Measurements from ENCODE around the gene PTPRG.

- no peak for TF ChIP-seq EZH2 (IDR thresholded peaks at IDR 0.05; ENCODE audit: low read length, missing control alignments)
- TF ChIP-seq, protein P1, sequence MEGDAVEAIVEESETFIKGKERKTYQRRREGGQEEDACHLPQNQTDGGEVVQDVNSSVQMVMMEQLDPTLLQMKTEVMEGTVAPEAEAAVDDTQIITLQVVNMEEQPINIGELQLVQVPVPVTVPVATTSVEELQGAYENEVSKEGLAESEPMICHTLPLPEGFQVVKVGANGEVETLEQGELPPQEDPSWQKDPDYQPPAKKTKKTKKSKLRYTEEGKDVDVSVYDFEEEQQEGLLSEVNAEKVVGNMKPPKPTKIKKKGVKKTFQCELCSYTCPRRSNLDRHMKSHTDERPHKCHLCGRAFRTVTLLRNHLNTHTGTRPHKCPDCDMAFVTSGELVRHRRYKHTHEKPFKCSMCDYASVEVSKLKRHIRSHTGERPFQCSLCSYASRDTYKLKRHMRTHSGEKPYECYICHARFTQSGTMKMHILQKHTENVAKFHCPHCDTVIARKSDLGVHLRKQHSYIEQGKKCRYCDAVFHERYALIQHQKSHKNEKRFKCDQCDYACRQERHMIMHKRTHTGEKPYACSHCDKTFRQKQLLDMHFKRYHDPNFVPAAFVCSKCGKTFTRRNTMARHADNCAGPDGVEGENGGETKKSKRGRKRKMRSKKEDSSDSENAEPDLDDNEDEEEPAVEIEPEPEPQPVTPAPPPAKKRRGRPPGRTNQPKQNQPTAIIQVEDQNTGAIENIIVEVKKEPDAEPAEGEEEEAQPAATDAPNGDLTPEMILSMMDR (conservative IDR thresholded peaks at IDR 0.05 in 1 of 2, IDR thresholded peaks at IDR 0.05 in 1 of 2; ENCODE audit: low read depth in 1 of 2, low read length in 2 of 2), result no peak
These were observed 51.1 kb downstream of the PTPRG start for GRCh38 chr3:61612211-61613194.
